Cardiac fibroblast (primary cell): ENCODE data around the gene PCARE.

Source experiments
- DNase-seq, 2 donors: peaks; one replicate each; pipeline versions ENCODE4 v3.0.0 to v3.0.0-alpha.2; 2010; ENCODE audit warnings: low read depth in 2 of 2
- H3K4me3 ChIP-seq, 2 donors: replicated peaks in 1 of 2; 1 replicate in 1 of 2; 2 replicates in 1 of 2; pipeline ENCODE4 v1.5.1; 2011; ENCODE audit warnings: low read depth in 2 of 2, low read length in 2 of 2, mild to moderate bottlenecking in 2 of 2, moderate library complexity in 1 of 2
- CTCF ChIP-seq: IDR thresholded peaks from one replicate; pipeline ENCODE4 v1.5.1; 2011; ENCODE audit warnings: low read depth, mild to moderate bottlenecking, low read length, inconsistent platforms

Gene PCARE

DNA sequence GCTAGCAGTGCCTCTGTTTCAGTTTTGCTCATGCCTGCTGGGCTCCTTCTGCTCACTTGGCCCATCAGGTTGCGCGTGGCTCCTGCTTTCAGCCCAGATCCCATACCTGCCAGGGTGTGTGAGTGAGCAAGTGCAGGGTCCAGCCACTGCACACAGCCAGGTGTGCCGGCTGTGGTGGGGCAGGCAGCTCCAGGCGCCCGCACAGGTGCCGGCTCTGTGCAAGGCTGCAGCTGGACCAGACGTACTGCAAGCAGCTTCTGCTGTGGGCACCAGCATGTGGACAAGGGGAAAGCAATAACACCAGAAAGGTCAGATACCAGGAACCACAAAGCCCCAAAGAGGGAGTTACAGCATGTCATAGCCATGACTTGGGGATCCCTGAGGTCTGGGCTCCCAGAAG is 5.6 kb upstream of the PCARE start:
- no peak for TF ChIP-seq CTCF
- H3K4me3 ChIP-seq = no peak overlapping the region
- no peak for DNase-seq

DNA sequence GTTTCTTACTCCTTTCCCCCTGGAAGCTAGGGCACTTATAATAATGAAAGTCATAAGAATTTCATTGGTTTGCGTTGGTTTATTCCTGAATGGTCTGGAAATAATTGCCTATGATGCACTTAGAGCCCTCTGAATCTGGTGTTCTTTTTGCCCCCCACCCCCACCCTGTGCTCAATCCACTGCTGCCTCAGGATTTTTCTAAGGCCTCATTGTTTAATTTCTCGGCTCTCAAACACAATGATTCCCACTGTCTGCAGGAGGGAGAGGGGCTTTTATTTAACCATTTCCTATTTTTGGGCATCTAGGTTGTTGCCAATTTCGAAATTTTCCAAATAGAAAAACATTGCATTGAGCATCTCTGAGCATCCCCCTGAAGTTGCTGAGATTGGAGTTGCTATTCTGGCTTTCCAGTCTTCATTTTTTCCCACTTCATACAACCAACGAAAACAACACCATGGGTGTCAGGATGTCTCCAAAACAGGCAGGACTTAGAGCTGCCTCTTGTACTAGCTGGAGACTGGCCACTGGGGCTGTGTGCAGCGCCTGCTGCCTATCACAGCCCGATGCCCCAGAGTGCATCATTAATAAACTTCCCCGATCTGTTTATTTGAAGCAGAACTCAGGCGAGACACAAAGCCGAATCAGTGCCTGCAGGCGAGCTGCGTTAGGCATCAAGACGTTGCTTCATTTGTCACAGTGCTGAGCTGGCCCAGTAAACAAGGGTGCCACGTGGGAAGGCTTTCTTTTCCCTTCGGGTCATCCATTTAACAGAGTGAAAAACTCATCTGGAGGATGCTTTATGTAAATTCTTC is 1.8 kb upstream of the PCARE start:
- no peak for TF ChIP-seq CTCF
- DNase-seq = peak; percentile 14 to 38
- H3K4me3 ChIP-seq = no peak overlapping the region

- DNase-seq = no peak
- no peak for TF ChIP-seq CTCF
- H3K4me3 ChIP-seq = no peak overlapping the region
These were observed 390 bp downstream of the PCARE start for GRCh38 chr2:29073933-29074332.

DNA sequence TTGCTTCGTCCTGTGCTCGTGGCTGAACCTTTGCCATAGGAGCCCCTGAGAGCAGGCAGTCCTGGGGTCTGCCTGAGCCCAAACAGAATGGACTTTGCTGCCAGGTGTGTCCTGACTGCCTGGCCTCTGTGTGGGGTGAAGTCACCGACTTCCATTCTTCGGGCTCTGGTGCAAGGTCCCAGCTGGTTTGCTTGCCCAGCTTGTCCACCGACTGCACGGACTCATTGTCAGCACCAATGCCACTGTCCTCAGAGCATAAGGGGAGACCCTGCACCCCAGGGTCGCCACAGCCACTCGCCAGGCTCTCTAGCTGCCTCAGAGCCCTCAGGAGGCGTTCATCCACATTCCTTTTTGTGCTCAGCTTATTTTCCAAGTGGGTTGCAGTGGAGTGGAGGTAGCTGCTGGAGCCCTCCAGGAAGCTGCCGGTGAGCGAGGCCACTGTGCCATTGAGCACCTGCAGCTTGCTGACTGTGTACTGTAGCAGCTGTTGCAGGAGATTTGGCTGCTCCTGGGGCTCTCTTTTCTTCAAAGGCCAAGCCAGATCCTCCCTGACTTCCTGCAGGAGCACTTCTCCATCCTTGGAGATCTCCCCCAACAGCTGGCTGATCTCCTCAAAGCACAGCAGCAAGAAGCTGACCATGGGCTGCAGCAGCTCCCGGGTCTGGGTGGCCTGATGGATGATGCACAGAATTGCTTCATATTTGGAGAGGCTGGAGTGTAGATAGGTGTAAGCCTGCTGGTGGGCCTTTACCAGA is 1.2 kb downstream of the PCARE start:
- no peak for DNase-seq
- no peak for TF ChIP-seq CTCF

DNA sequence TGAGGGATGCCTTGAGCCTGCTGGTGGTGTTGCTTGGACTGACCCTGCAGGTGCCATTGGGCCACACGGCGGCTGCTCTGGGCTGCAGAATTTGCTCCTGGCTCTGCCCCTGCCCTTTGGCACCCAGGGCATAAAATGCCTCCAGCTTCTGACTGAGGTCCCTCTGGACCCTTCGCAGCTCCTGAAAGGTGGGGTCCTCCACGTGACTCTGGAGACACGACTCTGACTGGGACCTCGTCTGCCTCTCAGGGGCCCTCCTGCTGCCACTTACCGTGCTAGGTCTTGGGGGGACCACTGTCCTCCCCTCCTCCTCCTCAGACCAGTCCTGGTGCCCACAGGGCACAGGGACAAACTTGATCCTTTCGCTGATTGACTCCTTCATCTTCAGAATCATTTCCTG is 2.1 kb downstream of the PCARE start:
- DNase-seq = no peak
- H3K4me3 ChIP-seq = no peak overlapping the region
- no peak for TF ChIP-seq CTCF

More for the DNA sequence above, 1.2 kb downstream of the PCARE start:
- no peak overlapping the region for H3K4me3 ChIP-seq

DNA sequence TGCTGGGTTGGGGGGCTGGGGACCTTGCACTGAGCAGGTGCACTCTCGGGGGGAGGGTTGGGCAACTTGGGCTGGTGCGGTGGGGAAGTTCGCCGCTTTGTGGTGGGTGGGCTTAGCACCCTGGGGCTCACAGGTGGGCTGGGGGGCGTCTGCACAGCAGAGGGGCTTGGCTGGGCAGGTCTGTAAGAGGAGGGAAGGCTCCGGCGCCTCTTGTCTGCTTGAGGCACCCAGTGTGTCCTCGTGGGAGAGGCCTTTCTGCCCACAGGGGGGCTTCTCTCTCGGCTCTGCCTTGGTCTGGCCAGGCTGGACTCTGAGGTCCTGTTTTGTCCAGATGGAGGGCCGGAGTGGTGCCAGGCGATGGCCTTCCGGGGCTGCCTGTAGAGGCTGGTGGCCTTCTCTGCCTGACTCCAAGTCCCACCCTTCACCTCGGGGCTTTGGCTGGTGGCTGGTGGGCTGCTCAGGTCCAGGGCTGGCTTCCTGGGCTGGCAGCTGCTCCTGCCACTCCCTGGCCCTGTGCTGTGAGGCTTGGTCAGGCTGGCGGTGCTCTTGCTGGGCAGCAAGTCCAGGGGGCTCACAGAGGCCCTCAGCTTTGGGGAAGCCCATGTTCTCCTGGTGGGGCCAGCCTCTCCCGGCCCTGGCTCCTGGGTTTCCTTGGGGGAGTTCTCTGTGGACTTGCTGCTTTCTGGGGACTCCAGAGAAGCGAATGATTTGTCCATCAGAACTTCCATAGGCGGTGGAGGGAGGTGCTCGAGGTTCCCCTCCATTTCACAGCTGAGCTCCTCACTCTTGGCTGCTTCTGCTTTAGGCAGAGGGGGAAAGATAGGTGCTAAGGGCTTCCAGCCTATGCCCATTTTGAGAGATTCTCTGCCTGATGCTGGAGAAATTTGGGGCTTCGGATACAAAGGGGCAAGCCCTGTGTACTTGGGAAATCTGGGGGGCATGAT is 3.0 kb downstream of the PCARE start:
- DNase-seq = no peak
- TF ChIP-seq CTCF = no peak
- no peak overlapping the region for H3K4me3 ChIP-seq
